ENCODE data around the gene PRKCD.

Gene PRKCD

DNA sequence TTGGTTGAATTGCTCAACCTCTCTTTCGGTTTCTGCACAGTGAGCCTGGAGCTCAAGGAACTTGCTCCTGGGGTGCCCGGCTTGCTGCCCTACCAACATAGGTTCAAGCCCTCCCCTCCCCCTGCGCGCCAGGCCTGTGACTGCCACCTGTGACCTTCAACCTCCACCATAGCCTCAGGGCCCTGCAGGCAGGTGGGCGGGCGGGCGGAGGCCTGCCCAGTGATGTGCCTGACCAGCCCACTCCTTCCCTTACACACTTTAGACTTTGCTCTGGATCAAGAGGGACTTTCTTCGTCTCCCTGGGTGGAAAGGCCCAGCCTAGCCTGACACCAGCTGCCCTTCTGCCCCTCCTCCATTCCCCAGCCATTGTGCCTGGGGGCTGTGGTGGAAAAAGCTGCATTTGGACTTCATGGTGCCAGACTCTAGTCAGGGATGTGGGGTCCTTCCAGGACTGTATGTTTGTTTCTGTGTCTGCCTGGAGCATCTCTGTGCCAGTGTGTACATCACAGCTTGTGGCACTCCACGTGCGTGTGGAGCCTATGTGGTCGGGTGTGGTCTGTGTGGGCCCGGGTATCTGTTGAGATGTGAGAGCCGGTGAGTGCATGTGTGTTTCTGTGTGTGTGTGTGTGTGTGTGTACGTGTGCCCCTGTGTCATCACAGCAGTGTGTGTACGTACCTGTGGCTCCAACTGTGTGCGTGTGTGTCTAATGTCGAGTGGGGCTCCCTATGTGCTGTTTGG lies 9.5 kb downstream of the PRKCD start:
- DNase-seq (ENCODE audit: low read depth) = no peak

DNA sequence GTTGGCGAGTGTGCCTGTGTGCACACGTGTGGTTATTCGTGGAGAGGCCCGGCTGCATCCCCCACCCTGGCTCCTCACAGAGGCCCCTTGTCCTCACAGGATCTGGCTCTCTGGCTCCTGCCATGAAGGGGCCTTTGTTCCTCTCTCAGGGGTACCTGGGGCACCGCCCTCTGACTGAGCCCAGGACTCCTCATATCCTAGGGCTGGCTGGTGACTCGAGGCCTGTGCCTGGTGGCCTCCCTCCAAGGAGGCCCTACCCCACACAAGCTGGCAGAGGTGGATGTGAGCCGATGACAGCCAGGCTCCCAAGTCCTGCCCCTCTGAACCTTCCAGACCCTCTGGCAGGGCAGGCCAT lies 10.0 kb downstream of the PRKCD start:
- DNase-seq (ENCODE audit: low read depth) = no peak

DNA sequence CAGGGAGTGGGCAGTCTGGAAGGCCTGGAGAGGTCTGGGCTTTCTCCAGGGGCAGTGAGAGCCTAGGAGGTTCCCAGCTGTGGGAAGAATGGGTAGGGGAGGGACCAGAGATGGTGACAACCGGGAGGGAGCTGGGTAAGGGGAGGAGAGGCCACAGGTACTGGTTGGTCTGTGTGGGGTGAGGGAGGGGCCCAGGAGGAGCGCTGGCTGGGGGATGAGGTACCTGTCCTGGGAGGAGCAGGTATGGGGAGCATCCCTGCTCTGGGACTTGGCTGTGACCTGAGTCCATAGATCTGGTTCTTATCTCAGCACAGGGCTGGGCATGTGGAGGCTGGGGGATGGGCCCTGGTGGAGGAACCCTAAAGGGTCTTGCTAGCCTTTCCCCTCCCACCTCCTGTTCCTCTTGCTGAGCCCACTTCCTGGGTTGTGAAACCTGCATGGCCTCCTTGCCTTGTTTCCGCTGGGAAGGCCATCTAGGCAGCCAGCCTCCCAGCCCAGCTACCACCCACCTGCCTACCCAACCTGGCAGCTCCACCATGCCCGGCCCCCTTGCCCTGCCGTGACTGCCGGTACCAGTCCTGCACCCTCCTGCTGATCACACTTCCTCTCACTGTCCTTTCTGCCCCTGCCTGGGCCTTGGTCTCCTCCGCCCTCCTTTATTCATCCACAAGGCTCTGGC lies 11.0 kb downstream of the PRKCD start:
- DNase-seq (ENCODE audit: low read depth) = no peak

GRCh38 chr3:53173107-53173506 lies 12.1 kb downstream of the PRKCD start:
- no peak for DNase-seq (ENCODE audit: low read depth)

GRCh38 chr3:53174346-53175250 lies 13.6 kb downstream of the PRKCD start:
- no peak for DNase-seq (ENCODE audit: low read depth)

DNA sequence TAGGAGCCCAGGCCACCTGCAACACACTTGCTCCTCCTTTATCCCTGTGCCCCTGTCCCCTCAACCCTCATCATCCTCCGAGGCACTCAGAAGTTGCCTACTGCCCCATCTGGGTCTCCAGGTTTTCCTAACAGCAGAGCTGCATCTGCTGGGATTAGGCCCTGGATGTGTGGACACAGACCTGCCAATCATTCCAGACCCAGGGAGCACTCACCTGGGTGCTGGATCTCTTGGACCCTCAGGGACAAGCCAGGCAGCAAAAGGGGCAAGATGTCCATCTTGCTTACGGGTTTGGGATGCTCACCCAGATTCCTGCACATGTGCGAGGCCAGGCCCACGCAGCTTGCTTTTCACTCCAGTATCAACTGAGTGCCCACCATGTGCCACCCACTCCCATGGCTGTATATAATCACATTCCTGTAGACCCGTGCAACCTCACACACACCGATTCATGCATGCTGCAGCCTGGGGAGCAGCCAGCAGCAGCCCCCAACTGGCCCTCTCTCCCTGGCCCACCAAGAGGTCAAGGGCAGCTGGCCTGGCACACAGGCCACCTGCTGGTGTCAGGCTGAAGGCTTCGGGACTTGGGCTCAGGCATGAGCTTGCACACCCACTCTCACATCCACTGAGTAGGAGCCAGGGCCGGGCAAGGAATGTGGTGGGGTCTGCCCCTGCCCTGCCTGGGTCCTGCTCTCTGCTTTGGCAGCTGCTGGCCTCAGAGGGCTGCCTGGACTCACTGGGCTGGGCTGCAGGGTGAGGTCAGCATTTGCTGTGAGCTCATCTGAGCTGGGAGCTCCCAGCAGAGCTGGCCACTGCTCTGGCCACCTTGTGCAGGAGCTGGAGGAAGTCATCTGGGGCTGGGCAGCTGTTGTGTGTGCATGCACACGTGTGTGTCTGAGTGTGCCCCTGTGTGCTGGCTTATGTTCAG lies 14.9 kb downstream of the PRKCD start:
- DNase-seq (ENCODE audit: low read depth) = no peak

DNA sequence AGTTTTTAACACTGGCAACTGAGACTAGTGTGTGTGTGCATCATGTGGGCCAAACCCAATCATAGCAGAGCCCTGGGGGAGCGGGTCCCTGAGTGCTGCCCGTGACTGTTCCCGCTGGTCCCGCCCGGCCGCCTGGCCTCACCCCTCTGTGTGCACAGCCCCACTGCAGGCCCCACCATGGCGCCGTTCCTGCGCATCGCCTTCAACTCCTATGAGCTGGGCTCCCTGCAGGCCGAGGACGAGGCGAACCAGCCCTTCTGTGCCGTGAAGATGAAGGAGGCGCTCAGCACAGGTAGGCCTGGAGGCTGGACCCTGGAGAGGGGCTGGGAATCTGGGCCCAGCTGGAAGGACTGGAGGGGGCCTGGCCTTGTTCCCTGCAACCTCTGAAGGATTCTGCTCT lies 17.2 kb downstream of the PRKCD start:
- DNase-seq (ENCODE audit: low read depth) = no peak

DNA sequence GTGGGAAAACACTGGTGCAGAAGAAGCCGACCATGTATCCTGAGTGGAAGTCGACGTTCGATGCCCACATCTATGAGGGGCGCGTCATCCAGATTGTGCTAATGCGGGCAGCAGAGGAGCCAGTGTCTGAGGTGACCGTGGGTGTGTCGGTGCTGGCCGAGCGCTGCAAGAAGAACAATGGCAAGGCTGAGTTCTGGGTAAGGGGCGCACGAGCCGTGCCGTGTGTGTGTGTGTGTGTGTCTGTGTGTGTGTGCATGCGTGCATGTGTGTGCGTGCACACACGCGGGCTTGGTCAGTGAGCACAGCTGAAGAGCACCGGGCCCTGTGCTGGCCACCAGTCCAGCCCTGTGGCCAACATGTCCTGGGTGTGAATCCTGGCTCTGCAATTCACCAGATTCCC lies 18.6 kb downstream of the PRKCD start:
- DNase-seq (ENCODE audit: low read depth) = no peak

DNA sequence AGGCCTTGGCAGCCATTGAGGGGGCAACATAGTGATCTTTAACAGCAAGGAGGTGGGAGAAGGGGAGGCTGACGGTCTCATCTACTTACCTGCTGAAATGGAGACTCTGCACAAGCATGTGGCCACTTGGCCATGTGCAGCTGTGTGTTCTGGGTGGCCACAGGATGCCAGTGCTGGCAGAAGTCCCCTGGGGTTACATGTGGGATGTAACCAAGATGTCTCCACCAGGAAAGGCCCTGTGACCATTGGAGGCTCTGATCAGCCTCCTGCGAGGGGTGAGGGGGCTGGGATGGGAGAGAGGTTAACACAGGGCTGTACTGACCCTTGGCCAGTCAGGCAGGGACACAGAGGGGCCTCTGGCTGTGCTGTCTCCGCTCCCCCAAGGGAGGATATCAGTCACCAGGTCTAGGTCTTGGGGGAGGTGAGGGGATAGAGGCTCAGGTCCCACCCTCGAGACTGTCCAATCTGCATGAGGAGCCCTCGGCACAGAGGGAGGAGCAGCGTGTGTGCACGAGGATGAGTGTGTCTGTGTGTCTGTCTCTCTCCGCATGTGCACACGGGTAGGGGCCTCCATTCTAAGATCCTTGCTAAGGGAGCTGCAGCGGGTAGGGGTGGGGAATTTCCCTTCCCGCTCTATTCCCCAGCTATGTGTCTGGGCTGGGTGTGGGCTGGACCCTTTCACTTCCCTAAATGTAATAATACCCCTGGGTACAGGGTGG lies 19.5 kb downstream of the PRKCD start:
- no peak for DNase-seq (ENCODE audit: low read depth)

DNA sequence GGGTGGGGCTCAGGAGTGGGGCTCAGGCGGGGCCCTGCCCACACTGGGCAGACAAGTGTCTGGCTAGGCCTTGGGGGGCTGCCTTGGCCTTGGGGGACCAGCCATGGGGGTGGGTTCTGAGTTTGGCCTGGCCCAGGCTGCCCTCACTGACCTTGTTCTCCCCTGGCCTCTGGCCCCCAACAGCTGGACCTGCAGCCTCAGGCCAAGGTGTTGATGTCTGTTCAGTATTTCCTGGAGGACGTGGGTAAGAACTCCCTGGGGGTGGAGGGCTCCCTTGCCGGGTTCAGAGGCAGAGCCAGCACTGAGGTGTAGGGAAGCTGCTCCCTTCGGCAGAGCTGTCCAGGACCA lies 20.0 kb downstream of the PRKCD start:
- no peak for DNase-seq (ENCODE audit: low read depth)

- no peak for DNase-seq (ENCODE audit: low read depth)
These were observed 20.5 kb downstream of the PRKCD start for GRCh38 chr3:53181528-53181927.

DNA sequence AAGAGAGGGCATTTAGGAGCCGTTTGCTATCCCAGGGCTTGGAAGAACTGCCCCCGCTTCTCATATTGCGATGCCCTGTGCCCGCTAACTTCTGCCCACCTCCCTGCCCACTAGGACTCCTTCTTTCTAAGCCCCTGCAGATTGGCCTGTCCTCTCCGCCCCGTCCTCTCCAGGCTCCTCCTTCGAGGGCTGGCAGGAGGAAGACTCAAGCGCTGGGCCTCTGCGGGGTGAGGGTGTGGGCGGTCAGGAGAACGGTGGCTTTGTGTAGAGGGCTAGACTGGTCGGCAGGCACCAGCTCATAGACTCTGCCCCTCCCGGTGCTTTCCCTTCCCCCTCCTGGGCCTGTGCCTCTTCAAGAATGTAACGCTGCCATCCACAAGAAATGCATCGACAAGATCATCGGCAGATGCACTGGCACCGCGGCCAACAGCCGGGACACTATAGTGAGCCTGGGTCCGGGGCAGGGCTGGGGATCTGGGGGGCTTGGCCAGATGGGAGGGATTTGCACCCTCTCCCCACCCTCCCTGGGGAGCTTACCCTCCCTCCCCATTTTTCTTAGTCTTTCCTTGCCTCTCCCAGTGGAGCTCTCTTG lies 21.9 kb downstream of the PRKCD start:
- no peak for DNase-seq (ENCODE audit: low read depth)

GRCh38 chr3:53183514-53183913 lies 22.5 kb downstream of the PRKCD start:
- DNase-seq (ENCODE audit: low read depth) = no peak

GRCh38 chr3:53184701-53185100 lies 23.7 kb downstream of the PRKCD start:
- DNase-seq (ENCODE audit: low read depth) = no peak

DNA sequence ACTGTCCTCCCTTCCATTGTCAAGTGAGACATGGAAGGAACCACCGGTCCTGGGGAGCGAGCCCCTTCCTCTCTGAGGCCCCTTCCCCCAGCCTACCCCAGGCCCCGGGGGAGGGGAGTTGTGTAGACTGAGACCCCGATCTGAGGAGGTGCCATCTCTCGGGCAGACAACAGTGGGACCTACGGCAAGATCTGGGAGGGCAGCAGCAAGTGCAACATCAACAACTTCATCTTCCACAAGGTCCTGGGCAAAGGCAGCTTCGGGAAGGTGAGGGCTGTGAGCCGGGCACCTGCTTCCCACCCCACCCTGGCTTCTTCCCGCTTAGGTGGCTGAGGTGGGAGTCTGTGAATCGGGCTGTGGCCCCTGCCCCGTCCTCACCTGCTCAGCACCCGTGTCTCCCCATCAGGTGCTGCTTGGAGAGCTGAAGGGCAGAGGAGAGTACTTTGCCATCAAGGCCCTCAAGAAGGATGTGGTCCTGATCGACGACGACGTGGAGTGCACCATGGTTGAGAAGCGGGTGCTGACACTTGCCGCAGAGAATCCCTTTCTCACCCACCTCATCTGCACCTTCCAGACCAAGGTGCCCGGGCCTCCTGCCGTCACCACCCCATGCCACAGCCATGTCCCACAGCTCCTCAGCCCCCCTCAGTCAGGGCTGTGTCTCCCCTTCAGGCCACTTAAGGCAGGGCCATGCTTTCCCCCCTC lies 24.9 kb downstream of the PRKCD start:
- DNase-seq (ENCODE audit: low read depth) = no peak

DNA sequence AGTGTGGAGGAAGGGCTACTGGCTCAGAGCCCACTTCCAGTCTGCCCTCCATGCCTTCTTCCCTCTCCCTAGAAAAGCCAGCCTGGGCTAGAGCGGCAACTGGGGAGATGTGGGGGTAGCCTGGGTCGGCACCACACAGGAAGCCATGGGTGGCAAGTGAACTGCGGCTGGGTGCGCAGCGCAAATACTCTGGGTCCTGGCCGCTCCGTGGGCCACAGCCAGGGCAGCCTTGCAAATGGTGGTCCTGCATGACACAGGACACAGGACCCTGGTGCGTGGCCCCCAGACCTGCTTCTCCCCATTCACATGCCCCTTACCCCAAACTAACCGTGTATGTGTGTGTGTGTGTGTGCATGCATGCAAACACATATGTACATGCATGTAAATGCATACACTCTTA lies 25.7 kb downstream of the PRKCD start:
- no peak for DNase-seq (ENCODE audit: low read depth)

GRCh38 chr3:53187430-53187829 lies 26.4 kb downstream of the PRKCD start:
- DNase-seq (ENCODE audit: low read depth) = no peak

DNA sequence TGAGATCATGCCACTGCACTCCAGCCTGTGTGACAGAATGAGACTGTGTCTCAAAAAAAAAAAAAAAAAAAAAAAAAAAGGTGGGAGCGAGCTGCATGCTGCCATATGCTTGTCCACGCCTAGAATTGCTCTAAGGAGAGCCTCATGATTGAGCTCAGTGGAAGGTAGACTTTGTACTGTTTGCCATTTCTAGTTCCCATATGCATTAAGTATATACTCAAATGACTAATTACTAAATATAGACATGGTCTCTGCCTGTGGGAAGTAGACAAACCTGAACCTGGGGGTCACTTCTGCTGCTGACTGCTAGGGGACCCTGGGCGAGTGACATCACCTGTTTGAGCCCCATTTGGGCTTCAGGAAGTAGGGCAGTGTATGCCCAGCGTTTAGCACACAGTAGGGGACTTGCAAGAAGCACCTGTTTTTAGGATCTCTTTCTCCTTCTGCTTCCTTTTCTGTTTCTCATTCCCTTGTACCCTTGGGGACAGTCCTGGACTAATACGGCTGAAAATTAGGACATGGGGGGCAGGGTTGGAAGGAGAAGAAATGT lies 27.2 kb downstream of the PRKCD start:
- DNase-seq (ENCODE audit: low read depth) = no peak

GRCh38 chr3:53188720-53189119 lies 27.7 kb downstream of the PRKCD start:
- DNase-seq (ENCODE audit: low read depth) = no peak

DNA sequence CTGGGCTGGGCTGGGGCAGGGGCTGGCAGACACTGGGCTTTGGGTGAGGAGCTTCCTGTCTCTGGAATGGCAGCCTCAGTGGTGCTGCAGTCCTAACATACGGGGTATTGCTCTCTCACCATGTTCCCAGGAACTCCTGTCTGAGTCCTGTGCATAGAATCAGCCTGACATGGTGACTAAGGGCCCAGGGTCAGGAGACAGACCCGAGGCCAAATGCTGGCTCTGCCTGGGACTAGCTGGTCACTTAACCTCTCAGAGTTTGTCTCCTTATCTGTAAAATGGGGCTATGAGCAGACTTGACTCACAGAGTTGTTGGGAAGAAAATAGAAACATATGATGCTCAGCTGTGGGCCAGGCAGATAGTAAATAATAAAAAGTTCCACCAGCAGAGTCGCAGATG lies 28.3 kb downstream of the PRKCD start:
- no peak for DNase-seq (ENCODE audit: low read depth)
